ENCODE results near the gene MCAT. TPM values are rescaled to one million over a fixed set of nuclear protein-coding genes. Genes with fewer than 3 reads are reported as not detected.

Gene MCAT
- total RNA-seq, 1 donor: 21.4 TPM

GRCh38 chr22:43176090-43176489, 32.9 kb upstream of the MCAT start:
- Histone ChIP-seq H2AFZ (ENCODE audit: low read length) (no peak overlapping the region), H3K27me3 (ENCODE audit: insufficient read depth, low read length) (no peaks in the 10 kb centered on the region), H3K36me3 (ENCODE audit: insufficient read depth, low read length) (peaks cover 29% of the 10 kb centered on the region), H3K4me1 (ENCODE audit: insufficient read depth, low read length) (no peaks in the 10 kb centered on the region), H3K4me3 (ENCODE audit: insufficient read depth, low read length) (no peak overlapping the region), H3K27ac (ENCODE audit: low read depth, low read length) (no peak overlapping the region), H3K79me2 (ENCODE audit: insufficient read depth, low read length) (no peaks in the 10 kb centered on the region), H4K20me1 (ENCODE audit: insufficient read depth, low read length) (no peaks in the 10 kb centered on the region), H3K9me3 (ENCODE audit: low read depth, low read length) (no peaks in the 10 kb centered on the region), H3K4me2 (ENCODE audit: insufficient read depth, low read length) (no peak overlapping the region)
- TF ChIP-seq, protein P1, sequence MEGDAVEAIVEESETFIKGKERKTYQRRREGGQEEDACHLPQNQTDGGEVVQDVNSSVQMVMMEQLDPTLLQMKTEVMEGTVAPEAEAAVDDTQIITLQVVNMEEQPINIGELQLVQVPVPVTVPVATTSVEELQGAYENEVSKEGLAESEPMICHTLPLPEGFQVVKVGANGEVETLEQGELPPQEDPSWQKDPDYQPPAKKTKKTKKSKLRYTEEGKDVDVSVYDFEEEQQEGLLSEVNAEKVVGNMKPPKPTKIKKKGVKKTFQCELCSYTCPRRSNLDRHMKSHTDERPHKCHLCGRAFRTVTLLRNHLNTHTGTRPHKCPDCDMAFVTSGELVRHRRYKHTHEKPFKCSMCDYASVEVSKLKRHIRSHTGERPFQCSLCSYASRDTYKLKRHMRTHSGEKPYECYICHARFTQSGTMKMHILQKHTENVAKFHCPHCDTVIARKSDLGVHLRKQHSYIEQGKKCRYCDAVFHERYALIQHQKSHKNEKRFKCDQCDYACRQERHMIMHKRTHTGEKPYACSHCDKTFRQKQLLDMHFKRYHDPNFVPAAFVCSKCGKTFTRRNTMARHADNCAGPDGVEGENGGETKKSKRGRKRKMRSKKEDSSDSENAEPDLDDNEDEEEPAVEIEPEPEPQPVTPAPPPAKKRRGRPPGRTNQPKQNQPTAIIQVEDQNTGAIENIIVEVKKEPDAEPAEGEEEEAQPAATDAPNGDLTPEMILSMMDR (IDR thresholded peaks at IDR 0.05; ENCODE audit: extremely low read depth, low read depth, low read length): no peak
- peak; percentile 57 for DNase-seq (ENCODE audit: insufficient read length, low spot score, missing footprints)

DNA sequence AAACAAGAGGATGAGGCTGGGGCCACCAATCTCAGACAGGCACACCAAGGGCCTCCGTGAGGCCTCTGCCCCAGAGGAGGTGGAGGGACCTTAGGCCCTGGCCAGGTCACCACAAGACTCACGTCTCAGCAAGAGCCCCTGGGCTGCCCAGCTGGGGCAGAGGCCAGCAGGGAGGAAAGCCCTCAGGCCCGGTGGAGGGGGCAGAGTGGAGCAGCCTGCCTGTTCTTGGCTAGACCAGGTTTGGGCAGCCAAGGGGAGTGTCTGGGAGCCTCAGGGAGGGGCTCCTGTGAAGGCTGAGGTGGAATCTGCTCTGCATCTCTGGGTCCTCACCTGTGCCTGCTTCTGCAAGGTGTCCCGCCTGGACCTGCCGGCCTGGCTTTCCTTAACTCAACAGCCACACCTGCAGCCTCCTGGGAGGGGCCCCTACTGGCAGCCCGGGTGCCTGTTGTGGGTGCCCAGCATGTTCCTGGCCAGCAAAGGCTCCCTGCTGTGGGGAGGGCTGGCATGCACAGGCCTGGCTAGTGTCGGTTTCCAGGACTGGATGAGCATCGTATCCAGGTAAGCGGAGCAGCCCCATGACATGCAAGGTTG, 31.8 kb upstream of the MCAT start:
- TF ChIP-seq, protein P1 (IDR thresholded peaks at IDR 0.05; ENCODE audit: extremely low read depth, low read depth, low read length): no peak
- Histone ChIP-seq H3K36me3 (ENCODE audit: insufficient read depth, low read length) (peaks cover 29% of the 10 kb centered on the region), H3K27ac (ENCODE audit: low read depth, low read length) (no peak overlapping the region)

DNA sequence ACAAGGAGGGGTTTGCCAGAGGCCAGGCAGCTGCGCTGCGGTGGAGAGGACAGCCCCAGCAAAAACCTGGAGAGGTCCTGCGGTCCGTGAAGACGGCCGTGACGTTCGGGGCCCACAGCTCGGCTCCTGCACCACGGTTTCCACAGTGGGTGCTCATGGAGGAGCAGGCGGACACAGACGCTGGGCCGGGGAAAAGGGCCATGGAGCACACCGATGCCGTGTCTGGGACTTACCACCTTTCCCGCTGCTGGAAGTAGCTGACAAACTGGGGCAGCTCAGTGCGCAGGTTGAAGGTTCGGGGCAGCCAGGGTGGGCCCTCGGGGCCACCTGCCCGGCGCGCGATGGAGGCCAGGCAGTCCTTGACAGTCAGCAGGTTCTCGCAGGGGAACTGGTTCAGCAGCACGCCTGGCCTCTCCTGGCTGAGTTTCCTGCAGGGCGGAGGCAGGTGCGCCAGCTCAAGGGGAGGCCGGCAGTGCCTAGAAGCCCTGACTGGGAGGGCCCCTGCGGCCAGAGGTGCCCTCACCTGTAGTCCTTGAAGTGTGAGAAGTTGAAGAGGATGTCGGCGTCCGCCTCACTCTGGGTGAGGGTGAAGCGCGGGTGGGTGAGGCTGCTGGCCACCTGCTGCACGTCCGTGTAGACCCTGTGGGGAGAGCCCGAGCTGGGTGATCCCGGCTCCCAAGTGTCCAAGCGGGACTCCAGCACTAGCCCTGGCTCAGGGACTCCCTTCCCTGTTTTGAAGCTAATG, 30.9 kb upstream of the MCAT start:
- Histone ChIP-seq H3K4me1 (ENCODE audit: insufficient read depth, low read length) (no peaks in the 10 kb centered on the region), H3K4me3 (ENCODE audit: insufficient read depth, low read length) (no peak overlapping the region), H3K4me2 (ENCODE audit: insufficient read depth, low read length) (no peak overlapping the region), H2AFZ (ENCODE audit: low read length) (no peak overlapping the region), H3K9me3 (ENCODE audit: low read depth, low read length) (no peaks in the 10 kb centered on the region), H3K27ac (ENCODE audit: low read depth, low read length) (no peak overlapping the region), H3K27me3 (ENCODE audit: insufficient read depth, low read length) (no peaks in the 10 kb centered on the region), H4K20me1 (ENCODE audit: insufficient read depth, low read length) (no peaks in the 10 kb centered on the region), H3K36me3 (ENCODE audit: insufficient read depth, low read length) (peaks cover 24% of the 10 kb centered on the region), H3K79me2 (ENCODE audit: insufficient read depth, low read length) (no peaks in the 10 kb centered on the region)
- DNase-seq (ENCODE audit: insufficient read length, low spot score, missing footprints): peak; percentile 79
- TF ChIP-seq, protein P1 (IDR thresholded peaks at IDR 0.05; ENCODE audit: extremely low read depth, low read depth, low read length): no peak

More for the DNA sequence above, 31.8 kb upstream of the MCAT start:
- DNase-seq (ENCODE audit: insufficient read length, low spot score, missing footprints): peak; percentile 70
- no peaks in the 10 kb centered on the region for H3K79me2 ChIP-seq (ENCODE audit: insufficient read depth, low read length)
- H3K4me2 ChIP-seq (ENCODE audit: insufficient read depth, low read length): no peak overlapping the region
- H3K4me3 ChIP-seq (ENCODE audit: insufficient read depth, low read length): no peak overlapping the region
- no peaks in the 10 kb centered on the region for H3K27me3 ChIP-seq (ENCODE audit: insufficient read depth, low read length)
- H4K20me1 ChIP-seq (ENCODE audit: insufficient read depth, low read length): no peaks in the 10 kb centered on the region
- no peak overlapping the region for H2AFZ ChIP-seq (ENCODE audit: low read length)
- H3K9me3 ChIP-seq (ENCODE audit: low read depth, low read length): no peaks in the 10 kb centered on the region
- H3K4me1 ChIP-seq (ENCODE audit: insufficient read depth, low read length): no peaks in the 10 kb centered on the region

- peak; percentile 80 for DNase-seq (ENCODE audit: insufficient read length, low spot score, missing footprints)
- Histone ChIP-seq H3K4me1 (ENCODE audit: insufficient read depth, low read length) (no peaks in the 10 kb centered on the region), H3K27ac (ENCODE audit: low read depth, low read length) (no peak overlapping the region), H3K36me3 (ENCODE audit: insufficient read depth, low read length) (peaks cover 18% of the 10 kb centered on the region), H3K4me2 (ENCODE audit: insufficient read depth, low read length) (no peak overlapping the region), H4K20me1 (ENCODE audit: insufficient read depth, low read length) (no peaks in the 10 kb centered on the region), H3K9me3 (ENCODE audit: low read depth, low read length) (no peaks in the 10 kb centered on the region), H3K4me3 (ENCODE audit: insufficient read depth, low read length) (no peak overlapping the region), H2AFZ (ENCODE audit: low read length) (no peak overlapping the region), H3K79me2 (ENCODE audit: insufficient read depth, low read length) (no peaks in the 10 kb centered on the region), H3K27me3 (ENCODE audit: insufficient read depth, low read length) (no peaks in the 10 kb centered on the region)
- TF ChIP-seq, protein P1 (IDR thresholded peaks at IDR 0.05; ENCODE audit: extremely low read depth, low read depth, low read length): no peak
Observed at GRCh38 chr22:43173566-43173965, 30.4 kb upstream of the MCAT start.
